Keratinocyte (primary cell): Measurements from ENCODE around the gene CANT1. TPM values are rescaled to one million over a fixed set of nuclear protein-coding genes. Genes with fewer than 3 reads are reported as not detected.

Experiments
- DNase-seq: peaks from one replicate; pipeline ENCODE4 v3.0.0-alpha.2; 2011; ENCODE audit warnings: low read depth, missing footprints, low spot score
- FAIRE-seq: peaks from 2 replicates; lab custom pipeline; 2011; peaks lifted over from hg19 to GRCh38; lab: Jason Lieb, UNC
- H2AFZ ChIP-seq: 2 replicates; pipeline ENCODE4 v1.6.0; 2012; ENCODE audit warnings: low read length, control low read depth, inconsistent platforms; ENCODE audit not compliant: control insufficient read depth
- H3K27ac ChIP-seq: 2 replicates; pipeline ENCODE4 v1.5.1; 2011; ENCODE audit warnings: low read length; ENCODE audit not compliant: control insufficient read depth, insufficient read depth
- H3K27me3 ChIP-seq: 3 replicates; pipeline ENCODE4 v1.6.0; 2011; ENCODE audit warnings: low read length; ENCODE audit not compliant: control insufficient read depth, insufficient read depth; ENCODE audit errors: extremely low read depth
- H3K36me3 ChIP-seq, 2 experiments: 2 replicates in 1 of 2; 3 replicates in 1 of 2; pipeline ENCODE4 v1.5.1; 2011; ENCODE audit warnings: low read length in 2 of 2, mild to moderate bottlenecking in 1 of 2; ENCODE audit not compliant: control insufficient read depth in 2 of 2, insufficient read depth in 2 of 2; ENCODE audit errors: extremely low read depth in 1 of 2
- H3K4me1 ChIP-seq: 3 replicates; pipeline ENCODE4 v1.5.1; 2011; ENCODE audit warnings: low read length; ENCODE audit not compliant: control insufficient read depth, insufficient read depth; ENCODE audit errors: extremely low read depth
- H3K4me2 ChIP-seq: 3 replicates; pipeline ENCODE4 v1.6.0; 2011; ENCODE audit warnings: low read depth, low read length; ENCODE audit not compliant: control insufficient read depth, insufficient read depth; ENCODE audit errors: extremely low read depth
- H3K4me3 ChIP-seq, 3 experiments: fragments of 200-600 bp in 1 of 3; sonication (generic) in 1 of 3; 2 replicates in 2 of 3; 3 replicates in 1 of 3; pipeline ENCODE4 v1.5.1; 2011 to 2016; ENCODE audit warnings: low read length in 3 of 3, mild to moderate bottlenecking in 3 of 3, control low read depth in 2 of 3, inconsistent platforms in 1 of 3, low read depth in 1 of 3, mixed read lengths in 1 of 3, mixed run types in 1 of 3, moderate library complexity in 1 of 3; ENCODE audit not compliant: control insufficient read depth in 2 of 3, insufficient read depth in 2 of 3; ENCODE audit errors: extremely low read depth in 1 of 3
- H3K79me2 ChIP-seq: 2 replicates; pipeline ENCODE4 v1.6.0; 2012; ENCODE audit warnings: low read length; ENCODE audit not compliant: control insufficient read depth, insufficient read depth
- H3K9ac ChIP-seq: 3 replicates; pipeline ENCODE4 v1.6.0; 2011; ENCODE audit warnings: low read length; ENCODE audit not compliant: control insufficient read depth, insufficient read depth; ENCODE audit errors: extremely low read depth
- H3K9me1 ChIP-seq: 3 replicates; pipeline ENCODE4 v1.6.0; 2011; ENCODE audit warnings: low read length; ENCODE audit not compliant: control insufficient read depth, insufficient read depth; ENCODE audit errors: extremely low read depth
- H3K9me3 ChIP-seq: 2 replicates; pipeline ENCODE4 v1.5.1; 2012; ENCODE audit warnings: low read depth, low read length; ENCODE audit not compliant: control insufficient read depth
- H4K20me1 ChIP-seq: 3 replicates; pipeline ENCODE4 v1.6.0; 2011; ENCODE audit warnings: low read length; ENCODE audit not compliant: control insufficient read depth, insufficient read depth; ENCODE audit errors: extremely low read depth
- EZH2 ChIP-seq: IDR thresholded peaks from one replicate; pipeline ENCODE4 v1.6.1; 2012; ENCODE audit warnings: inconsistent platforms, mild to moderate bottlenecking, low read length, moderate library complexity
- dilution Hi-C: fragments of 300-500 bp; cut with MboI; formaldehyde crosslinking; loops from one replicate; pipeline ENCODE4 v1.7.0; 2020; ENCODE audit warnings: low sequenced_read_pairs; ENCODE audit not compliant: extremely low pct_ligation_motif_present
- polyA plus RNA-seq, 5 experiments: library from polyadenylated mRNA; depleted of rRNA in 3 of 5; stranded (reverse) in 3 of 5; stranded (forward) in 1 of 5; unstranded in 1 of 5; fragments of >200 nt; gene quantifications; 1 replicate in 1 of 5; 2 replicates in 3 of 5; 3 replicates in 1 of 5; pipeline versions ENCODE4 v1.2.1 to v1.2.3, GENCODE V29; 2011 to 2012; ENCODE audit warnings: missing spikeins in 2 of 5, low read depth in 1 of 5, low replicate concordance in 1 of 5
- TF ChIP-seq, protein P1 (sequence below), 3 experiments: IDR thresholded peaks in 1 of 3; conservative IDR thresholded peaks in 1 of 3; optimal IDR thresholded peaks in 1 of 3; 2 replicates in 2 of 3; 3 replicates in 1 of 3; pipeline versions ENCODE3 to v1.5.1; 2011; ENCODE audit warnings: low read length in 3 of 3, mild to moderate bottlenecking in 3 of 3, moderate library complexity in 2 of 3, control low read depth in 1 of 3, inconsistent platforms in 1 of 3; ENCODE audit not compliant: insufficient read depth in 2 of 3; ENCODE audit errors: extremely low read depth in 1 of 3

Gene CANT1
- polyA plus RNA-seq, 1 donor (not counting 4 experiments of a cell fraction or from before 2014, with no cell fraction given), result 53.2 TPM

- H2AFZ ChIP-seq, result no peak overlapping the region
Measured at GRCh38 chr17:78961571-78961970, 48.0 kb downstream of the CANT1 start.

DNA sequence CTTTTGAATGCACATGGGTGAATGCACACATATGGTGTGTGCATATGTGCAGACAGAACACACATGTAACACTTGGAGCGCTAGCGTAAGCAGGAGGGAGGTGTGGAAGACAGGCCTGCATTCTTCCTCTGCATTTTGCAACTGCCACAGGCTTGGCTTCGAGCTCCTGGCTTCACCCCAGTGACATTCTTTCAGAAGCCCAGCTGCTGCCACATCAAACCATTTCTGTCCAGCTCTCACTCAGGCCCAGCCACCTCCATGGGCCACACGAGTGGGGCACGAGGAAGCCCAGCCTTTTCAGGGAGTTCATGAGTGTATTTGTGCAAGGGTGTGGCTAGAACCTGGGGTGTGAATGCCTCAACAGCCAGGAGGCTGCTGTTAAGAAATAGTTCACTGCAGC is 48.6 kb downstream of the CANT1 start:
- Histone ChIP-seq H2AFZ (no peak overlapping the region), H3K4me3 (no peak overlapping the region), H3K36me3 (no peaks in the 10 kb centered on the region), H3K79me2 (no peaks in the 10 kb centered on the region), H3K4me2 (no peak overlapping the region), H3K4me1 (peaks cover 9% of the 10 kb centered on the region), H3K9me3 (no peaks in the 10 kb centered on the region), H4K20me1 (no peaks in the 10 kb centered on the region), H3K9me1 (no peaks in the 10 kb centered on the region), H3K9ac (no peak overlapping the region), H3K27ac (no peak overlapping the region), H3K27me3 (peaks cover 13% of the 10 kb centered on the region)
- DNase-seq, result no peak
- dilution Hi-C loops, result no loop called here
- TF ChIP-seq, protein P1, sequence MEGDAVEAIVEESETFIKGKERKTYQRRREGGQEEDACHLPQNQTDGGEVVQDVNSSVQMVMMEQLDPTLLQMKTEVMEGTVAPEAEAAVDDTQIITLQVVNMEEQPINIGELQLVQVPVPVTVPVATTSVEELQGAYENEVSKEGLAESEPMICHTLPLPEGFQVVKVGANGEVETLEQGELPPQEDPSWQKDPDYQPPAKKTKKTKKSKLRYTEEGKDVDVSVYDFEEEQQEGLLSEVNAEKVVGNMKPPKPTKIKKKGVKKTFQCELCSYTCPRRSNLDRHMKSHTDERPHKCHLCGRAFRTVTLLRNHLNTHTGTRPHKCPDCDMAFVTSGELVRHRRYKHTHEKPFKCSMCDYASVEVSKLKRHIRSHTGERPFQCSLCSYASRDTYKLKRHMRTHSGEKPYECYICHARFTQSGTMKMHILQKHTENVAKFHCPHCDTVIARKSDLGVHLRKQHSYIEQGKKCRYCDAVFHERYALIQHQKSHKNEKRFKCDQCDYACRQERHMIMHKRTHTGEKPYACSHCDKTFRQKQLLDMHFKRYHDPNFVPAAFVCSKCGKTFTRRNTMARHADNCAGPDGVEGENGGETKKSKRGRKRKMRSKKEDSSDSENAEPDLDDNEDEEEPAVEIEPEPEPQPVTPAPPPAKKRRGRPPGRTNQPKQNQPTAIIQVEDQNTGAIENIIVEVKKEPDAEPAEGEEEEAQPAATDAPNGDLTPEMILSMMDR (optimal IDR thresholded peaks at IDR 0.05 in 1 of 3, IDR thresholded peaks at IDR 0.05 in 1 of 3, conservative IDR thresholded peaks at IDR 0.05 in 1 of 3; ENCODE audit: extremely low read depth in 1 of 3, insufficient read depth in 2 of 3, low read length in 3 of 3), result no peak
- TF ChIP-seq EZH2, result no peak
- FAIRE-seq, result no peak

More at GRCh38 chr17:78961571-78961970, 48.0 kb downstream of the CANT1 start:
- no peak for FAIRE-seq
- H3K36me3 ChIP-seq, result no peaks in the 10 kb centered on the region
- DNase-seq, result no peak
- no peaks in the 10 kb centered on the region for H3K9me3 ChIP-seq
- peaks cover 6% of the 10 kb centered on the region for H3K4me1 ChIP-seq
- H3K9ac ChIP-seq, result no peak overlapping the region
- TF ChIP-seq EZH2, result no peak
- TF ChIP-seq, protein P1 (optimal IDR thresholded peaks at IDR 0.05 in 1 of 3, IDR thresholded peaks at IDR 0.05 in 1 of 3, conservative IDR thresholded peaks at IDR 0.05 in 1 of 3; ENCODE audit: extremely low read depth in 1 of 3, insufficient read depth in 2 of 3, low read length in 3 of 3), result no peak
- H3K9me1 ChIP-seq, result no peaks in the 10 kb centered on the region
- dilution Hi-C loops, result no loop called here
- no peak overlapping the region for H3K27ac ChIP-seq
- H4K20me1 ChIP-seq, result no peaks in the 10 kb centered on the region
- H3K4me3 ChIP-seq, result no peak overlapping the region
- peaks cover 8% of the 10 kb centered on the region for H3K27me3 ChIP-seq
- H3K4me2 ChIP-seq, result no peak overlapping the region
- no peaks in the 10 kb centered on the region for H3K79me2 ChIP-seq
